ENCODE measurements around the gene CTIF.

- TF ChIP-seq CTCF (conservative IDR thresholded peaks at IDR 0.05; ENCODE audit: low read depth, low read length), result no peak
- no peak for TF ChIP-seq EZH2phosphoT487 (IDR thresholded peaks at IDR 0.05; ENCODE audit: borderline replicate concordance, low read length)
- no peak for TF ChIP-seq EZH2 (IDR thresholded peaks at IDR 0.05; ENCODE audit: low read length, unreplicated experiment)
Measured at GRCh38 chr18:48592540-48593171, 53.8 kb downstream of the CTIF start.
